Measurements from ENCODE around the gene USP28.
"Not testable (repeated sequence)": the region's sequence is repeated elsewhere in the genome, so short reads cannot be mapped to it uniquely, and the experiment has no call there.

The USP28 gene

GRCh38 chr11:113796663-113797259 lies 78.6 kb downstream of the USP28 start:
- H3K27me3 ChIP-seq (replicated peaks) = no peaks in the 10 kb centered on the region
- no peak overlapping the region for H3K27ac ChIP-seq
- H3K4me3 ChIP-seq (ENCODE audit: low read depth, low read length) = no peak overlapping the region
- peak; percentile 58 for DNase-seq
- in situ Hi-C loops (cut with HindIII; ENCODE audit: low pct_ligation_motif_present, low sequenced_read_pairs) = no loop called here
- no peaks in the 10 kb centered on the region for H3K36me3 ChIP-seq (replicated peaks)
- TF ChIP-seq, protein P1, sequence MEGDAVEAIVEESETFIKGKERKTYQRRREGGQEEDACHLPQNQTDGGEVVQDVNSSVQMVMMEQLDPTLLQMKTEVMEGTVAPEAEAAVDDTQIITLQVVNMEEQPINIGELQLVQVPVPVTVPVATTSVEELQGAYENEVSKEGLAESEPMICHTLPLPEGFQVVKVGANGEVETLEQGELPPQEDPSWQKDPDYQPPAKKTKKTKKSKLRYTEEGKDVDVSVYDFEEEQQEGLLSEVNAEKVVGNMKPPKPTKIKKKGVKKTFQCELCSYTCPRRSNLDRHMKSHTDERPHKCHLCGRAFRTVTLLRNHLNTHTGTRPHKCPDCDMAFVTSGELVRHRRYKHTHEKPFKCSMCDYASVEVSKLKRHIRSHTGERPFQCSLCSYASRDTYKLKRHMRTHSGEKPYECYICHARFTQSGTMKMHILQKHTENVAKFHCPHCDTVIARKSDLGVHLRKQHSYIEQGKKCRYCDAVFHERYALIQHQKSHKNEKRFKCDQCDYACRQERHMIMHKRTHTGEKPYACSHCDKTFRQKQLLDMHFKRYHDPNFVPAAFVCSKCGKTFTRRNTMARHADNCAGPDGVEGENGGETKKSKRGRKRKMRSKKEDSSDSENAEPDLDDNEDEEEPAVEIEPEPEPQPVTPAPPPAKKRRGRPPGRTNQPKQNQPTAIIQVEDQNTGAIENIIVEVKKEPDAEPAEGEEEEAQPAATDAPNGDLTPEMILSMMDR (IDR thresholded peaks at IDR 0.05; ENCODE audit: low read depth, low read length, missing control alignments) = peak; percentile 73

DNA sequence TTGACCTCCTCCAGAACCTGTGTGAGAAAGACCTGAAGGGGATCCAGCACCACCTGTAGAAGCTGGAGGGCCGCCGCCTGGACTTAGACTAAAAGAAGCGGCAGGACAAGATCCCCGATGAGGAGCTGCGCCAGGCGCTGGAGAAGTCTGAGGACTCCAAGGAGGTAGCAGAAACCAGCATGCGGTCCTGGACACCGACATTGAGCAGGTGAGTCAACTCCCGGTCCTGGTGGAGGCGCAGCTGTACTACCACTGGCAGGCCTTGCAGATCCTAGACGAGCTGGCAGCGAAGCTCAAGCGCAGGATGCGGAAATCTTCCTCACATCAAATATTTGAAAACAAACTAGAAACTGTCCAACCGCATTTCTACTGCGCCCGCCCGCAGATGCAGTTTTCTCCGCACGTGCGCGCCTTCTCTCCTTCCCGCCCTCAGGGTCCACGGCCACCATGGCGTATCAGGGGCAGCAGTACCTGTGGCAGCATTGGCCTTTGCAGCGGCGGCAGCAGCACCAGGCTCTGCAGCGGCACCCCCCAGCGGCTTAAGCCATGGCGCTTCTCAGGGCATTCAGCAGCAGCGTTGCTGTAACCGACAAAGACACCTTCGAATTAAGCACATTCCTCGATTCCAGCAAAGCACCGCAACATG lies 85.6 kb downstream of the USP28 start:
- TF ChIP-seq, protein P1 (IDR thresholded peaks at IDR 0.05; ENCODE audit: low read depth, low read length, missing control alignments) = no peak
- no peaks in the 10 kb centered on the region for H3K27me3 ChIP-seq (replicated peaks)
- H3K36me3 ChIP-seq (replicated peaks) = no peaks in the 10 kb centered on the region
- no peak for DNase-seq
- H3K27ac ChIP-seq = no peak overlapping the region
- H3K4me3 ChIP-seq (ENCODE audit: low read depth, low read length) = no peak overlapping the region
- in situ Hi-C loops (cut with HindIII; ENCODE audit: low pct_ligation_motif_present, low sequenced_read_pairs) = no loop called here

DNA sequence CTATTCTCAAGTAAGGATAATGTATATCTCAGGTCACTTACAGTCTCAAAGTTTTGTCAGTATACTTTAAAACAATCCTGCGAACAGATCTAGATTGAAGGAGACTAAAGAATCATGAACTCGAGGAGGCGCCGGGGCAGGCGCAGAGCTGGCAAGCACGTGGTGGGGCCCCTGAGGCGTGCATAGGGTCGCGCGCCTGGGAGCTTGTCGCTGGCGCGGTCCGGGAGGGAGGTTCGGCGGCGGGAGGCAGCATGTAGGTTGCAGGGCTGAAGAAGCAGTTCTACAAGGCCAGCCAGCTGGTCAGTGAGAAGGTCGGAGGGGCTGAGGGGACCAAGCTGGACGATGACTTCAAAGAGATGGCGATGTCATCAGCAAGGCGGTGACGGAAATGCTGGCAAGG lies 86.4 kb downstream of the USP28 start:
- in situ Hi-C loops (cut with HindIII; ENCODE audit: low pct_ligation_motif_present, low sequenced_read_pairs); DNase-seq; H3K27me3 ChIP-seq (replicated peaks); H3K4me3 ChIP-seq (ENCODE audit: low read depth, low read length); H3K36me3 ChIP-seq (replicated peaks); H3K27ac ChIP-seq: not testable (repeated sequence)

GRCh38 chr11:113782134-113782533 lies 93.2 kb downstream of the USP28 start:
- no peaks in the 10 kb centered on the region for H3K36me3 ChIP-seq (replicated peaks)
- H3K4me3 ChIP-seq (ENCODE audit: low read depth, low read length) = no peak overlapping the region
- no peaks in the 10 kb centered on the region for H3K27me3 ChIP-seq (replicated peaks)
- H3K27ac ChIP-seq = no peak overlapping the region
- in situ Hi-C loops (cut with HindIII; ENCODE audit: low pct_ligation_motif_present, low sequenced_read_pairs) = no loop called here
- DNase-seq = no peak
- TF ChIP-seq, protein P1 (IDR thresholded peaks at IDR 0.05; ENCODE audit: low read depth, low read length, missing control alignments) = no peak

GRCh38 chr11:113781682-113782081 lies 93.7 kb downstream of the USP28 start:
- in situ Hi-C loops (cut with HindIII; ENCODE audit: low pct_ligation_motif_present, low sequenced_read_pairs) = no loop called here
- no peaks in the 10 kb centered on the region for H3K27me3 ChIP-seq (replicated peaks)
- no peak for DNase-seq
- TF ChIP-seq, protein P1 (IDR thresholded peaks at IDR 0.05; ENCODE audit: low read depth, low read length, missing control alignments) = no peak
- H3K27ac ChIP-seq = no peak overlapping the region
- H3K4me3 ChIP-seq (ENCODE audit: low read depth, low read length) = no peak overlapping the region
- no peaks in the 10 kb centered on the region for H3K36me3 ChIP-seq (replicated peaks)

DNA sequence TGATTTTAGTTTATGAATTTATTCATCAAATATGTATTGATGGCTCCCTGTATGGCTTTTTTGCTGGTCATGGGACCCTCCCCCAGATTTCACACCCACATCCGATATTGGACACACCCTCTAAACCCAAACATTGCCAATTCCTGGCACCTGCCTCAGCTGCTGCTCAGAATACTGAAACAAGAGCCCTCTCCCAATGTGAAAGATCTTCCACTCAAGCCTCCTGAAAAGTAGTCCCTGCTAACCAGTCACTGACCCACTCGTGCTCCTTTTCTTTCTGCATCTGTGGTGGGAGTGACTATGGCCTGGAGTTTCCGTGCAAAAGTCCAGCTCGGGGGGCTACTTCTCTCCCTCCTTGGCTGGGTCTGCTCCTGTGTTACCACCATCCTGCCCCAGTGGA lies 95.9 kb downstream of the USP28 start, which contains the start of gene CLDN25:
CLDN25 (plus strand) TSS at position 301 of the 400 bp plus-strand sequence; CDS start at position 301, 0 bp downstream.
- Histone ChIP-seq H3K27me3 (replicated peaks) (no peaks in the 10 kb centered on the region), H3K36me3 (replicated peaks) (no peaks in the 10 kb centered on the region), H3K4me3 (ENCODE audit: low read depth, low read length) (no peak within 1 kb of the TSS), H3K27ac (no peak within 1 kb of the TSS)
- DNase-seq = no peak
- TF ChIP-seq, protein P1 (IDR thresholded peaks at IDR 0.05; ENCODE audit: low read depth, low read length, missing control alignments) = no peak
- in situ Hi-C loops (cut with HindIII; ENCODE audit: low pct_ligation_motif_present, low sequenced_read_pairs) = no loop called here
